ENCODE data around the gene TRAF2.
A peak's percentile ranks its signal among the peaks of the same experiment; 100 is the strongest.
"Not testable (repeated sequence)": the region's sequence is repeated elsewhere in the genome, so short reads cannot be mapped to it uniquely, and the experiment has no call there.

TRAF2 gene

GRCh38 chr9:136885950-136886578, at the start of gene TRAF2:
Gene TRAF2, plus strand, starts transcription at chr9:136886516. Its CDS starts 12,225 bp downstream, at chr9:136898741.
- intact Hi-C loops (cut with DNase I) = loop anchor here (10.0 kb wide), 1 partner anchor 59 kb away; the partner anchor contains the start of genes C8G and FBXW5
- peak; percentile 95 to 100 (median 99) for DNase-seq

GRCh38 chr9:136837146-136837855, 49.0 kb upstream of the TRAF2 start:
- intact Hi-C loops (cut with DNase I) = no loop called here
- no peak for DNase-seq

GRCh38 chr9:136837856-136838277, 48.4 kb upstream of the TRAF2 start:
- intact Hi-C loops (cut with DNase I); DNase-seq: not testable (repeated sequence)

- intact Hi-C loops (cut with DNase I) = no loop called here
- no peak for DNase-seq
These were observed 47.7 kb upstream of the TRAF2 start for GRCh38 chr9:136838314-136839228.

- DNase-seq = no peak
- intact Hi-C loops (cut with DNase I) = no loop called here
These were observed 46.8 kb upstream of the TRAF2 start for GRCh38 chr9:136839229-136840139.

GRCh38 chr9:136840140-136840876, 46.0 kb upstream of the TRAF2 start:
- peak in 7 of 42 donors; percentile 34 to 61 (median 45) for DNase-seq
- intact Hi-C loops (cut with DNase I) = no loop called here

GRCh38 chr9:136840877-136841645, 45.3 kb upstream of the TRAF2 start:
- intact Hi-C loops (cut with DNase I) = no loop called here
- peak; percentile 68 to 95 (median 87) for DNase-seq

GRCh38 chr9:136841646-136842379, 44.5 kb upstream of the TRAF2 start:
- intact Hi-C loops (cut with DNase I) = not testable (repeated sequence)
- DNase-seq = peak in 2 of 42 donors; percentile 18 to 20

GRCh38 chr9:136842380-136842948, 43.9 kb upstream of the TRAF2 start, which contains the start of gene AJM1:
Gene AJM1, plus strand, starts transcription at chr9:136842478. Its CDS starts 1,937 bp downstream, at chr9:136844415.
- intact Hi-C loops (cut with DNase I) = not testable (repeated sequence)
- DNase-seq = peak; percentile 70 to 93 (median 86)

- peak in 22 of 42 donors; percentile 24 to 68 (median 46) for DNase-seq
- intact Hi-C loops (cut with DNase I) = not testable (repeated sequence)
These were observed 43.0 kb upstream of the TRAF2 start for GRCh38 chr9:136843159-136843800.

- DNase-seq = peak in 22 of 42 donors; percentile 27 to 80 (median 56)
- intact Hi-C loops (cut with DNase I) = not testable (repeated sequence)
These were observed 42.2 kb upstream of the TRAF2 start for GRCh38 chr9:136843801-136844740.

GRCh38 chr9:136844761-136845464, 41.4 kb upstream of the TRAF2 start:
- DNase-seq = no peak
- intact Hi-C loops (cut with DNase I) = loop anchor here (5.0 kb wide), 1 partner anchor 38 kb away; the partner anchor contains the start of gene RABL6
